Measurements from ENCODE around the gene KIF12. TPM values are rescaled to one million over a fixed set of nuclear protein-coding genes. Genes with fewer than 3 reads are reported as not detected.

The KIF12 gene
- total and polyA plus RNA-seq, 2 of the 8 experiments (the other 6 are each of a cell fraction or from before 2014, with no cell fraction given) = 2.9 to 3.9 TPM

GRCh38 chr9:114090798-114091197 lies 8.3 kb downstream of the KIF12 start:
- no peak overlapping the region for H4K5ac ChIP-seq (ENCODE audit: insufficient read length, low read depth, low read length)
- no peak overlapping the region for H2AFZ ChIP-seq (ENCODE audit: low read length)
- ChIA-PET POLR2A (ENCODE audit: partially characterized antibody) (no interaction called here), CTCF (ENCODE audit: partially characterized antibody) (interaction anchor here (0.6 to 3.1 kb wide), 7 partner anchors 8 to 255 kb away, joined by 3 to 16 read pairs (median 5); partner anchors contain the start of gene AMBP)
- no peaks in the 10 kb centered on the region for H3K23me2 ChIP-seq (ENCODE audit: low read depth, low read length)
- 92% methylated on average over 4 of the region's 4 CpGs; no CpG with 5 or more reads in 1 of the 2 experiments for WGBS, 2 experiments (ENCODE audit: extremely low coverage in 1 of 2, insufficient coverage in 1 of 2, insufficient read length in 1 of 2, insufficient replicate concordance in 2 of 2, low coverage in 1 of 2, low lambda C conversion rate in 2 of 2, missing lambda C conversion rate in 1 of 2)
- no peak overlapping the region for H2BK5ac ChIP-seq (ENCODE audit: low read depth, low read length)
- no peaks in the 10 kb centered on the region; a peak in 1 of 7 replicates for H3K27me3 ChIP-seq (replicated peaks in 1 of 4; ENCODE audit: control insufficient read depth in 3 of 4, extremely low read depth in 1 of 4, insufficient read depth in 3 of 4, low read length in 3 of 4)
- no peak overlapping the region for H3K23ac ChIP-seq (ENCODE audit: insufficient read length)
- no peak overlapping the region for H2BK15ac ChIP-seq (ENCODE audit: low read length)
- H3K4ac ChIP-seq (replicated peaks; ENCODE audit: insufficient read length, low read depth, low read length) = no peak overlapping the region
- no peak for DNase-seq (ENCODE audit: low read depth in 1 of 2, low spot score in 2 of 2)
- no peaks in the 10 kb centered on the region for H3K9me3 ChIP-seq (ENCODE audit: insufficient read depth in 2 of 2, low read depth in 1 of 2, low read length in 1 of 2)
- H3K18ac ChIP-seq (ENCODE audit: extremely low read depth, low read length) = no peak overlapping the region
- H3K56ac ChIP-seq (replicated peaks; ENCODE audit: insufficient read length, low read depth, low read length) = no peak overlapping the region
- no peak overlapping the region for H2BK12ac ChIP-seq (ENCODE audit: low read depth, low read length)
- H3K27ac ChIP-seq (ENCODE audit: low read depth, low read length) = no peak overlapping the region
- H3K9ac ChIP-seq (replicated peaks in 1 of 4; ENCODE audit: extremely low read depth in 1 of 4, low read depth in 3 of 4, low read length in 3 of 4) = no peak overlapping the region; a peak in 1 of 7 replicates
- no peaks in the 10 kb centered on the region; a peak in 1 of 7 replicates for H3K4me1 ChIP-seq (replicated peaks in 1 of 4; ENCODE audit: control insufficient read depth in 3 of 4, insufficient read depth in 4 of 4, low read length in 3 of 4)
- no peaks in the 10 kb centered on the region for H3K36me3 ChIP-seq (ENCODE audit: control insufficient read depth in 2 of 4, insufficient read depth in 4 of 4, low read length in 3 of 4)
- no peak overlapping the region for H3K4me3 ChIP-seq (ENCODE audit: extremely low read depth in 1 of 4, insufficient read depth in 2 of 4, low read depth in 3 of 4, low read length in 4 of 4)
- no peak for FAIRE-seq
- H2BK120ac ChIP-seq (replicated peaks; ENCODE audit: low read depth, low read length) = no peak overlapping the region
- H3K4me2 ChIP-seq (ENCODE audit: insufficient read depth in 1 of 2, low read depth in 2 of 2, low read length in 2 of 2) = no peak overlapping the region
- H2BK20ac ChIP-seq (ENCODE audit: low read length) = no peak overlapping the region
- H4K20me1 ChIP-seq (replicated peaks in 1 of 2; ENCODE audit: control insufficient read depth in 1 of 2, insufficient read depth in 2 of 2, low read length in 2 of 2) = no peaks in the 10 kb centered on the region
- no peak overlapping the region for H3K14ac ChIP-seq (ENCODE audit: insufficient read length)
- H4K91ac ChIP-seq (replicated peaks; ENCODE audit: insufficient read length, low read length) = no peak overlapping the region
- no peaks in the 10 kb centered on the region for H3K79me2 ChIP-seq (ENCODE audit: control insufficient read depth in 1 of 2, insufficient read depth in 2 of 2, low read length in 2 of 2)
- no peak overlapping the region for H4K8ac ChIP-seq (ENCODE audit: extremely low read depth, insufficient read depth, low read length)
- H2AK5ac ChIP-seq (ENCODE audit: low read depth, low read length) = no peak overlapping the region
- H3K79me1 ChIP-seq (ENCODE audit: low read depth, low read length) = no peaks in the 10 kb centered on the region
- no peak for TF ChIP-seq EGR1 (IDR thresholded peaks at IDR 0.05; ENCODE audit: borderline replicate concordance, low read depth, low read length)
- no peak for TF ChIP-seq RAD21 (IDR thresholded peaks at IDR 0.05 in 1 of 2, conservative IDR thresholded peaks at IDR 0.05 in 1 of 2; ENCODE audit: low read depth in 2 of 2, low read length in 2 of 2)
- TF ChIP-seq, protein P1, sequence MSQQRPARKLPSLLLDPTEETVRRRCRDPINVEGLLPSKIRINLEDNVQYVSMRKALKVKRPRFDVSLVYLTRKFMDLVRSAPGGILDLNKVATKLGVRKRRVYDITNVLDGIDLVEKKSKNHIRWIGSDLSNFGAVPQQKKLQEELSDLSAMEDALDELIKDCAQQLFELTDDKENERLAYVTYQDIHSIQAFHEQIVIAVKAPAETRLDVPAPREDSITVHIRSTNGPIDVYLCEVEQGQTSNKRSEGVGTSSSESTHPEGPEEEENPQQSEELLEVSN (IDR thresholded peaks at IDR 0.05) = no peak
- TF ChIP-seq BRCA1 (IDR thresholded peaks at IDR 0.05; ENCODE audit: low read depth, low read length) = no peak
- TF ChIP-seq NANOG (IDR thresholded peaks at IDR 0.05; ENCODE audit: insufficient read depth, low read depth, low read length, poor library complexity, severe bottlenecking) = no peak
- TF ChIP-seq ASH2L (IDR thresholded peaks at IDR 0.05; ENCODE audit: low read length) = no peak
- TF ChIP-seq NRF1 (IDR thresholded peaks at IDR 0.05; ENCODE audit: low read depth, low read length) = no peak
- TF ChIP-seq EZH2 (IDR thresholded peaks at IDR 0.05; ENCODE audit: low read depth, low read length, severe bottlenecking) = no peak
- no peak for TF ChIP-seq RNF2 (IDR thresholded peaks at IDR 0.05; ENCODE audit: borderline replicate concordance, low read depth, low read length, missing control alignments, poor library complexity, severe bottlenecking)
- TF ChIP-seq, protein P2, sequence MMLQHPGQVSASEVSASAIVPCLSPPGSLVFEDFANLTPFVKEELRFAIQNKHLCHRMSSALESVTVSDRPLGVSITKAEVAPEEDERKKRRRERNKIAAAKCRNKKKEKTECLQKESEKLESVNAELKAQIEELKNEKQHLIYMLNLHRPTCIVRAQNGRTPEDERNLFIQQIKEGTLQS (IDR thresholded peaks at IDR 0.05; ENCODE audit: insufficient read depth, low read depth, low read length) = no peak
- TF ChIP-seq SP2 (IDR thresholded peaks at IDR 0.05; ENCODE audit: low read length) = no peak
- no peak for TF ChIP-seq CREB1 (IDR thresholded peaks at IDR 0.05)
- no peak for TF ChIP-seq TBP (IDR thresholded peaks at IDR 0.05; ENCODE audit: low read depth, low read length)

Data from H1 (cell line).